Stimulated activated memory B cell treated with anti-CD40 and anti-IgM and Interleukin-4, amounts not matched to agents 10 μg/mL and 1 μg/mL and 100 μg/mL, for 72 hours (primary cell): ENCODE results near the gene PRKN.

Source experiments
- ATAC-seq: fragments of 150-1000 bp; cut with Tn5 transposase; 2 replicates; pipeline ENCODE4 v1.10.0; 2021
- H3K27ac Mint-ChIP-seq: one replicate; pipeline ENCODE4 v1.8.0; 2022; ENCODE audit warnings: mild to moderate bottlenecking, mixed read lengths
- H3K27me3 Mint-ChIP-seq: one replicate; pipeline ENCODE4 v1.8.0; 2022; ENCODE audit warnings: mixed read lengths
- H3K36me3 Mint-ChIP-seq: one replicate; pipeline ENCODE4 v1.8.0; 2022; ENCODE audit warnings: mixed read lengths
- H3K4me1 Mint-ChIP-seq: one replicate; pipeline ENCODE4 v1.8.0; 2022; ENCODE audit warnings: mixed read lengths
- H3K4me3 Mint-ChIP-seq: one replicate; pipeline ENCODE4 v1.8.0; 2022; ENCODE audit warnings: mild to moderate bottlenecking, moderate library complexity, mixed read lengths
- H3K9me3 Mint-ChIP-seq: one replicate; pipeline ENCODE4 v1.8.0; 2022; ENCODE audit warnings: mixed read lengths

PRKN gene

GRCh38 chr6:162219266-162219665 is 508.3 kb downstream of the PRKN start:
- H3K4me3 Mint-ChIP-seq = no peak overlapping the region
- no peak for ATAC-seq
- H3K9me3 Mint-ChIP-seq = no peaks in the 10 kb centered on the region
- H3K27me3 Mint-ChIP-seq = no peaks in the 10 kb centered on the region
- H3K36me3 Mint-ChIP-seq = no peaks in the 10 kb centered on the region
- H3K4me1 Mint-ChIP-seq = no peaks in the 10 kb centered on the region
- no peak overlapping the region for H3K27ac Mint-ChIP-seq

- ATAC-seq = no peak
- H3K36me3 Mint-ChIP-seq = no peaks in the 10 kb centered on the region
- no peaks in the 10 kb centered on the region for H3K9me3 Mint-ChIP-seq
- H3K27ac Mint-ChIP-seq = no peak overlapping the region
- H3K27me3 Mint-ChIP-seq = no peaks in the 10 kb centered on the region
- H3K4me1 Mint-ChIP-seq = no peaks in the 10 kb centered on the region
- H3K4me3 Mint-ChIP-seq = no peak overlapping the region
These were observed 509.6 kb downstream of the PRKN start for GRCh38 chr6:162217811-162218493.

- Mint-ChIP-seq H3K4me3 (no peak overlapping the region), H3K4me1 (no peaks in the 10 kb centered on the region), H3K27ac (no peak overlapping the region), H3K36me3 (no peaks in the 10 kb centered on the region), H3K9me3 (no peaks in the 10 kb centered on the region), H3K27me3 (no peaks in the 10 kb centered on the region)
- ATAC-seq = no peak
These were observed 510.5 kb downstream of the PRKN start for GRCh38 chr6:162217058-162217457.

DNA sequence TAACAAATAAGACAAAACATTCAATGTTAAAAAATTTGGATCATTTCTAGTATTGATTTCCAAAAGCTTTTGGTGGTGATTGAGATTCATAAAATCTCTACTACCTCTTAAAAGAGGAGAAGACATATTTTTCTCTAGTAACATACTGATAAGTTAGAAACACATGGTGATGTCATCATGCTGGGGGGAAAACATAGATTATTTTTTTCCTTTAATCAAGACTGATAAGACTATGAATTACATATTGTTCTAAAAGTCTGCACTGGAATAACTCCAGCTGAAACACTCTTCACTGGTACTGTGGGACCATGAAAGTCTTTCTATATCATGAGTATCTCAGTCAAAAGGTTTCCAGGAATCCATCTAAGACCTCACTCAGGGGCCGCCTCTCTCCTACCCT is 515.8 kb downstream of the PRKN start:
- Mint-ChIP-seq H3K9me3 (peaks cover 2% of the 10 kb centered on the region), H3K4me3 (no peak overlapping the region)
- ATAC-seq = no peak

GRCh38 chr6:162211022-162211421 is 516.5 kb downstream of the PRKN start:
- Mint-ChIP-seq H3K4me3 (no peak overlapping the region), H3K27me3 (no peaks in the 10 kb centered on the region), H3K4me1 (no peaks in the 10 kb centered on the region), H3K36me3 (no peaks in the 10 kb centered on the region), H3K27ac (no peak overlapping the region), H3K9me3 (peaks cover 2% of the 10 kb centered on the region)
- ATAC-seq = no peak

More for the DNA sequence above, 515.8 kb downstream of the PRKN start:
- Mint-ChIP-seq H3K27ac (no peak overlapping the region), H3K4me1 (no peaks in the 10 kb centered on the region), H3K27me3 (no peaks in the 10 kb centered on the region), H3K36me3 (no peaks in the 10 kb centered on the region)

GRCh38 chr6:162203287-162203686 is 524.3 kb downstream of the PRKN start:
- ATAC-seq = no peak
- Mint-ChIP-seq H3K27ac (no peak overlapping the region), H3K9me3 (no peaks in the 10 kb centered on the region), H3K27me3 (no peaks in the 10 kb centered on the region), H3K4me3 (no peak overlapping the region), H3K36me3 (no peaks in the 10 kb centered on the region), H3K4me1 (no peaks in the 10 kb centered on the region)

- H3K9me3 Mint-ChIP-seq = no peaks in the 10 kb centered on the region
These were observed 526.4 kb downstream of the PRKN start for GRCh38 chr6:162200945-162201690.

DNA sequence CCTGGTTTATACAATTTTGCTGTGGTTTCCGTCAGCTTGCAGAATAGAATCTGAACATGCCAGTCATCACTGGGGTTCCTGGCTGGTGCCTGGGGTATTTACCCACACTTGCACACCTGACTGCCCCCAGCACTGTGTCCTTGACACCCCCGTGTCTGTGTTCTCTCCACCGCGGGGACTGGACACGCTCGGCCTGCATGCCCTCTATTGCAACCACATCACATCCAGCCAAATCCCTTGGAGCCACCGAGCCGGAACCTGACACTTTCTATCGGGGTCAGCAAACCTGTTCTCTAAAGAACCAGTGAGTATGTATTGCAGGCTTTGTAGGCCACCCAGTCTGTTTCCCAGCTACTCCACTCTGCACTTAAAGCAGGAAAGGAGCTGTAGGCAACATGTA is 527.5 kb downstream of the PRKN start:
- no peaks in the 10 kb centered on the region for H3K36me3 Mint-ChIP-seq
- no peaks in the 10 kb centered on the region for H3K27me3 Mint-ChIP-seq
- no peak overlapping the region for H3K27ac Mint-ChIP-seq
- H3K4me1 Mint-ChIP-seq = no peaks in the 10 kb centered on the region
- no peak for ATAC-seq
- H3K9me3 Mint-ChIP-seq = no peaks in the 10 kb centered on the region
- H3K4me3 Mint-ChIP-seq = no peak overlapping the region

More at GRCh38 chr6:162200945-162201690, 526.4 kb downstream of the PRKN start:
- Mint-ChIP-seq H3K36me3 (no peaks in the 10 kb centered on the region), H3K27ac (no peak overlapping the region), H3K4me1 (no peaks in the 10 kb centered on the region), H3K27me3 (no peaks in the 10 kb centered on the region), H3K4me3 (no peak overlapping the region)
- no peak for ATAC-seq

DNA sequence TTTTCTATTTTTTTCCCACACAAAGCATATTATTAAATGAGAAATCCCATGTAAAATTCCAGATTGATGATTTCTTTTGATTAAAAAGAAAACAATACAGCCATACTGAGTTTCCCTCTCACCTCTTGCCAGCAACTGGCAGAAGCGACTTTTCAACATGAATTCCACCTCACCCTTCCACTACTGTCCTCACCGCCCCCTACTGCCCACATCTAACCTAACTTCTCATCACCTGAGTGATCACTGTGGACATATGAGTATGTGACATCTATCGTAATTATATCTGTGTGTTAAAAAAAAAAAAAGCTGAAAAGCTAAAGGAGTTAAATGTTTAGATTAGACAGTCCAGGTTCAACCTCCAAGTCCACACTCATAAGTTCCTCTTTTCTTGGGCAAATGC is 528.6 kb downstream of the PRKN start:
- no peaks in the 10 kb centered on the region for H3K36me3 Mint-ChIP-seq
- H3K27ac Mint-ChIP-seq = no peak overlapping the region
- no peak for ATAC-seq
- H3K4me1 Mint-ChIP-seq = no peaks in the 10 kb centered on the region
- H3K27me3 Mint-ChIP-seq = no peaks in the 10 kb centered on the region
- H3K9me3 Mint-ChIP-seq = no peaks in the 10 kb centered on the region
- H3K4me3 Mint-ChIP-seq = no peak overlapping the region

GRCh38 chr6:162198076-162198475 is 529.5 kb downstream of the PRKN start:
- H3K9me3 Mint-ChIP-seq = no peaks in the 10 kb centered on the region
- H3K27ac Mint-ChIP-seq = no peak overlapping the region
- H3K4me1 Mint-ChIP-seq = no peaks in the 10 kb centered on the region
- H3K4me3 Mint-ChIP-seq = no peak overlapping the region
- H3K36me3 Mint-ChIP-seq = no peaks in the 10 kb centered on the region
- H3K27me3 Mint-ChIP-seq = no peaks in the 10 kb centered on the region
- ATAC-seq = no peak

GRCh38 chr6:162195441-162195840 is 532.1 kb downstream of the PRKN start:
- ATAC-seq = no peak
- no peaks in the 10 kb centered on the region for H3K27me3 Mint-ChIP-seq
- H3K27ac Mint-ChIP-seq = no peak overlapping the region
- no peaks in the 10 kb centered on the region for H3K36me3 Mint-ChIP-seq
- no peaks in the 10 kb centered on the region for H3K4me1 Mint-ChIP-seq
- no peaks in the 10 kb centered on the region for H3K9me3 Mint-ChIP-seq
- no peak overlapping the region for H3K4me3 Mint-ChIP-seq

GRCh38 chr6:162190981-162191380 is 536.6 kb downstream of the PRKN start:
- H3K27ac Mint-ChIP-seq = no peak overlapping the region
- no peak for ATAC-seq
- no peak overlapping the region for H3K4me3 Mint-ChIP-seq
- H3K36me3 Mint-ChIP-seq = no peaks in the 10 kb centered on the region
- H3K4me1 Mint-ChIP-seq = no peaks in the 10 kb centered on the region
- peaks cover 4% of the 10 kb centered on the region for H3K9me3 Mint-ChIP-seq
- no peaks in the 10 kb centered on the region for H3K27me3 Mint-ChIP-seq

DNA sequence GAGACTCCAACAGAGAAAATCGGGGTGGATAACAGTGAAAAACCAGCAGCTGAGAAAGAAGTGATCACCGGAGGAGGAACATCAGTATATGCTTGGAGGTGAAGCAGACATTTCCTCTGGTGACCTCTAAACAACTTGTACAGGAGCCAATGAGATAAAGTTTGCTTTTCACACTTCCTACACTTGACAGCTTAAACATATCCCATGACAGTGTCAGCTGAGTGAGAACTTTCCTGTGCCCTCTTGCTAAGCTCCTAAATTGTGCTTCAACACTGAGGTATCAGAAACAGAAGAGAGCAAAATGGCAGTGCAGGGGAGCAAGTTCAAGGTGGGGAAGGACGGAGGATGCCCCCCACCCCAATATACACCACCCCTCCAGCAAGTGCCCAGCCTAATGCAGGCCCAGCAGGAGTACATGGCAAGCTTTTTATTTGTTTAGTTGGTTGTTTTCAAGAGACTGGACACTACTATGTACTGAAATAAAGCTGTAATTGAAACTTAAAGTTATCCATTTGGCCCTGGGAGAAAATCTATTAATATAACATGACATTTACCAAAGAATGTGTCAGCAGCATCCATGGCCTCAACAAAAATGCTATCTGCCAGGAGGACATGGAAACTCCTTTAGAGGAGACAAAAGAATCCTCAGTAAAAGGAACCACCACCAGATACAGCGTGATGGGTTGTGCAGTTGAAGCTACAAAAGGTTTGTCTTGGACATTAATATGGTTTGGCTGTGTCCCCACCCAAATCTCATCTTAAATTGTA is 540.2 kb downstream of the PRKN start:
- Mint-ChIP-seq H3K4me3 (no peak overlapping the region), H3K36me3 (no peaks in the 10 kb centered on the region), H3K27ac (no peak overlapping the region), H3K27me3 (no peaks in the 10 kb centered on the region), H3K9me3 (peaks cover 4% of the 10 kb centered on the region), H3K4me1 (peaks cover 2% of the 10 kb centered on the region)
- ATAC-seq = no peak

DNA sequence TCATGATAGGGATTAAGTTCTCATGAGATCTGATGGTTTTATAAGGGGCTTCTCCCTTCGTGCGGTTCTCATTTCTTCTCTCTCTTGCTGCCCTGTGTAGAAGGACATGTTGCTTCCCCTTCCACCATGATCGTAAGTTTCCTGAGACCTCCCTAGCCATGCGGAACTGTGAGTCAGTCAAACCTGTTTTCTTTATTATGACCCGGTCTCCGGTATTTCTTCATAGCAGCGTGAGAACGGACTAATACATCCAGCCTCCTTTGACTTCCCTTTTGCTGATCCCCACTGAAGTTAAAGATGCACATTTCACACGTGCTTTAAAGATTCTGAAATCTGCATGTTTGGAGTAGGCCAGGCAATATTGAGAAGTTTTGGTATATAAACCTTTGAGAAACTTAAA is 543.1 kb downstream of the PRKN start:
- peaks cover 8% of the 10 kb centered on the region for H3K9me3 Mint-ChIP-seq
- no peaks in the 10 kb centered on the region for H3K27me3 Mint-ChIP-seq
- no peak overlapping the region for H3K4me3 Mint-ChIP-seq
- ATAC-seq = no peak
- no peak overlapping the region for H3K27ac Mint-ChIP-seq
- H3K4me1 Mint-ChIP-seq = peaks cover 26% of the 10 kb centered on the region
- H3K36me3 Mint-ChIP-seq = no peaks in the 10 kb centered on the region

- Mint-ChIP-seq H3K4me3 (no peak overlapping the region), H3K9me3 (peaks cover 3% of the 10 kb centered on the region), H3K27ac (no peak overlapping the region), H3K36me3 (no peaks in the 10 kb centered on the region), H3K27me3 (no peaks in the 10 kb centered on the region), H3K4me1 (peaks cover 32% of the 10 kb centered on the region)
- peak; percentile 78 for ATAC-seq
These were observed 545.7 kb downstream of the PRKN start for GRCh38 chr6:162181741-162182401.
